Activated naive CD4-positive, alpha-beta T cell treated with anti-CD3 and anti-CD28 coated beads, Interleukin-2, amount 50 U/mL, for 24 hours (primary cell): ENCODE results near the gene SLFNL1.

Experiments
- H3K27ac Mint-ChIP-seq: one replicate; pipeline ENCODE4 v1.8.0; 2021; ENCODE audit warnings: mild to moderate bottlenecking, mixed read lengths
- H3K27me3 Mint-ChIP-seq: one replicate; pipeline ENCODE4 v1.8.0; 2021; ENCODE audit warnings: mixed read lengths
- H3K36me3 Mint-ChIP-seq: one replicate; pipeline ENCODE4 v1.8.0; 2021; ENCODE audit warnings: mixed read lengths
- H3K4me1 Mint-ChIP-seq: one replicate; pipeline ENCODE4 v1.8.0; 2021; ENCODE audit warnings: mixed read lengths
- H3K4me3 Mint-ChIP-seq: one replicate; pipeline ENCODE4 v1.8.0; 2021; ENCODE audit warnings: mild to moderate bottlenecking, mixed read lengths
- H3K9me3 Mint-ChIP-seq: one replicate; pipeline ENCODE4 v1.8.0; 2021; ENCODE audit warnings: mixed read lengths

Gene SLFNL1

GRCh38 chr1:41009466-41009865 lies 12.1 kb downstream of the SLFNL1 start:
- Mint-ChIP-seq H3K27me3 (no peaks in the 10 kb centered on the region), H3K4me3 (no peak overlapping the region), H3K9me3 (no peaks in the 10 kb centered on the region), H3K27ac (no peak overlapping the region), H3K4me1 (peaks cover 2% of the 10 kb centered on the region), H3K36me3 (peaks cover 27% of the 10 kb centered on the region)

DNA sequence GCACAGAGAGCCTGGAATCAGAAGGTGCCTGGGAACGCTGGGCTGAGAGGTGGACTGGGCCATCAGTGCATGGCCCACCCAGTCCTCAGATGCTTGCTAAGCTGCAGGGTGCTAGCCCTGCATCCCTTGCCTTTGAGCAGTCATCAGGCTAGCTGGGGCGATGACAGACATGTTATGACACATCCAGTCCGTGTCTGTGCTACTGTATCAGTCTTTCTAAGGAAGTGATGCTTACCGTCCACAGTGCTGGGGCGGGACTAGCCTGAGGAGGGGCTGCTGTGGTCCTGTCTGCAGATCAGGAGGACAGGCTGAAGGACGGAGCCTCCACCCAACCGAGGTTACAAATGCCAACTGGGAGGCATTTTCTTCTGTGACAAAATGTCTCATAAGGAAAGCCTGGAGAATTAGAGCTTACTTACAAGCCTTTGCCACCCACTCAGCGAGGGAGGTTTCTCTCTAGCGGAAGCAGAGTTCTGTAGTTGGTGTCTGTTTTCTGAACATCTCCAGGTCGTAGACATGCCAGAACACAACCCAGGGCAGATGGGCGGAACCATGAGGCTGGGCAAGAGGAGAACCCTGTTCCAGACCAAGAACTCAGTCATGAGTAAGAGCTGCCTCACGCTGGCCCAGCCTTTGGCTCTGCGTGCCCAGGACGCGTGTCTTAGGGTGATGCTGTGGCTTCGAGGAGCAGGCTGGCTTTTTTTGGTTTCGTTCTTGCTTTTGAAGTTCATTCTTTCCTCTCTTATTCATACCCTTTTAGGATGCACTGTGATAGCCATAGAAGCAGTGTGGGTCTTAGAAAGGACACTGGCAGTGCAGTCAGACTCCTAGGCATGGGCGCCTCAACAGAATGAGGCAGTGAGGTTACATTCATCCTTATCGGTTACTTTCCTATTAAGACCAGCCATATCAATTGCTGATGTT lies 14.3 kb downstream of the SLFNL1 start:
- no peaks in the 10 kb centered on the region for H3K9me3 Mint-ChIP-seq
- peak overlapping the region; percentile 17 for H3K27ac Mint-ChIP-seq
- H3K4me1 Mint-ChIP-seq, result peaks cover 18% of the 10 kb centered on the region

DNA sequence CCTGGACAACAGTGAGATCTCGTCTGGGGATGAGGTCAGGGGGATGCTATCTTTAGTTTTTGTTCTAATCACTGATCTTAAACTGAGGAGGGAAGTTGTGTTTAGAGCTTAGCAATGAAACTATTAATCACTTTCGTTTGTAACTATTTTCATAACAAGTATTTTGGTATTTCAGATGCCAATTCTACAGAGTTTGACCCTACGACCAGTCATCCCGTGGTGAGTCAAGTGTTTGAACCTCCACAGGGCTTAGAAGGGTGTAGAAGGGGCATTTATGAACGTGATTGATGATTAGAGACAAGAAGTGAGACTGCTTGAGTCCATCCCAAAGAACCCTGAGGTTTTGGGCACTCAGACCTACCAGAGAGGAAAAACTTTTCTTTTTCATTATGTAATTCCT lies 15.6 kb downstream of the SLFNL1 start:
- no peak overlapping the region for H3K4me3 Mint-ChIP-seq
- peaks cover 28% of the 10 kb centered on the region for H3K36me3 Mint-ChIP-seq
- H3K27me3 Mint-ChIP-seq, result no peaks in the 10 kb centered on the region
- H3K9me3 Mint-ChIP-seq, result no peaks in the 10 kb centered on the region
- H3K4me1 Mint-ChIP-seq, result peaks cover 22% of the 10 kb centered on the region
- H3K27ac Mint-ChIP-seq, result no peak overlapping the region

More for the DNA sequence above, 14.3 kb downstream of the SLFNL1 start:
- H3K36me3 Mint-ChIP-seq, result peaks cover 25% of the 10 kb centered on the region
- no peaks in the 10 kb centered on the region for H3K27me3 Mint-ChIP-seq
- no peak overlapping the region for H3K4me3 Mint-ChIP-seq

- Mint-ChIP-seq H3K4me1 (peaks cover 22% of the 10 kb centered on the region), H3K27ac (no peak overlapping the region), H3K9me3 (no peaks in the 10 kb centered on the region), H3K36me3 (peaks cover 28% of the 10 kb centered on the region), H3K27me3 (no peaks in the 10 kb centered on the region), H3K4me3 (no peak overlapping the region)
Observed at GRCh38 chr1:41003640-41004220, 17.8 kb downstream of the SLFNL1 start.

DNA sequence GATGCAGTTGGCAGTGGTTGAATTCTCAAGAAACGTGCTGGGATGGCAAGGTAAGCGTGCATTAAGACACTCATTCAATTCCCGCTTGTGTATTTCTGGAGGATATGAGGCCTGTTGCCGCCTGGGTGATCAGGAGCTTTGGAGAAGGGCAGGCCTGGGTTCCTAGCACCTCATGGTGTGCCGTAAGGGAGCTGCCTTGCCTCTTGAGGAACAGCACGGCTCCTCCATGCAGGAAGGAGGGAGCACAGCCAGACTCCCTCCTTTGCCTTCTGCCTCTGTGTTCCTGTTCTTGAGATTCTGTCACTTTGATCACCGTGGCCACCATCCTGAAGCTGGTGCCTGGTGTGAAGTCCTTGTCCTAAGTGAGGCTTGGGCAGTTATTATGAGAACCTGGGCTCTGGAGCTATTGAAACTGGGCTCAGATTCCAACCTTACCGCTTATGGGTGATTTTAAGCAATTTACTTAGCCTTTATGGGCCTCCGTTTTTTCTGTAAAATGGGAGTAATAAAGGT lies 18.3 kb downstream of the SLFNL1 start:
- H3K27me3 Mint-ChIP-seq, result no peaks in the 10 kb centered on the region
- no peaks in the 10 kb centered on the region for H3K9me3 Mint-ChIP-seq
- peaks cover 22% of the 10 kb centered on the region for H3K4me1 Mint-ChIP-seq
- peaks cover 27% of the 10 kb centered on the region for H3K36me3 Mint-ChIP-seq
- no peak overlapping the region for H3K27ac Mint-ChIP-seq
- peak overlapping the region; percentile 16 for H3K4me3 Mint-ChIP-seq

DNA sequence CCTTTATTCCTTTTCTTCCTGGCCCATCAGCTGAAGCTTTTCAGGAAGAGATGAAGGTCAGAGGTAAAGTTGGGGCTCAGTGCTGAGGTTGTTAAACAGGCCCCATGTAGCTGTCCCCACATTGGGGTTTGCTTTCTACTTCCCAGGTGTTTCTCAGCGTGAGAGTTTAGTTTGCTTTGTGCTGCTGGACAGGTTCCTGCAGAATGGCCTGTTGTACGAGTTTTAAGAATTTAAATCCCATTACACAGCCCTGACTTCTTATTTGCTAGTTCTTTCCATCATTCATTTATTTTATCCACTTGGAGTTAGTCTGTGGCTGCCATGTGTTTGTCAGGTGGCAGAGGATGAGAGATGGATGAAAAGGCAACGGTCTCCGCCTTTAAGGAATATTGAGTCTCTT lies 22.9 kb downstream of the SLFNL1 start:
- Mint-ChIP-seq H3K9me3 (no peaks in the 10 kb centered on the region), H3K4me3 (no peak overlapping the region), H3K27ac (no peak overlapping the region), H3K27me3 (no peaks in the 10 kb centered on the region), H3K36me3 (peaks cover 31% of the 10 kb centered on the region), H3K4me1 (peaks cover 19% of the 10 kb centered on the region)

DNA sequence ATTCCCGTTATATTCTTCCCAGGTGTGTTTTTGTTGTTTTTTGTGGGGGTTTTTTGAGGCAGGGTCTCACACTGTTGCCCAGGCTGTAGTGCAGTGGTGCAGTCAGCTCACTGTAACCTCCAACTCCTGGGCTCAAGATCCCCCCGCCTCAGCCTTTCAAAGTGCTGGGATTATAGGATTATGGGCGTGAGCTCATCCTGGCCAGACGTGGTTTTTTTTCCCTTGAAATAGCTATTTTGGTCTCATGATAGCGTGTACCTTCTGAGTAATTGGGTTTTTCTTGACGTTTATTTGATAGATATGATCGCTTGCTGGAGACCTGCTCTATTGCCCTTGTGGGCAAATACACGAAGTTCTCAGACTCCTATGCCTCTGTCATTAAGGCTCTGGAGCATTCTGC lies 24.4 kb downstream of the SLFNL1 start:
- peaks cover 27% of the 10 kb centered on the region for H3K36me3 Mint-ChIP-seq
- no peaks in the 10 kb centered on the region for H3K27me3 Mint-ChIP-seq
- H3K27ac Mint-ChIP-seq, result no peak overlapping the region
- peaks cover 6% of the 10 kb centered on the region for H3K4me1 Mint-ChIP-seq
- H3K4me3 Mint-ChIP-seq, result no peak overlapping the region
- no peaks in the 10 kb centered on the region for H3K9me3 Mint-ChIP-seq

- Mint-ChIP-seq H3K36me3 (peaks cover 58% of the 10 kb centered on the region), H3K4me1 (peaks cover 26% of the 10 kb centered on the region), H3K27ac (no peak overlapping the region), H3K9me3 (no peaks in the 10 kb centered on the region), H3K27me3 (no peaks in the 10 kb centered on the region), H3K4me3 (no peak overlapping the region)
Observed at GRCh38 chr1:40989066-40989465, 32.5 kb downstream of the SLFNL1 start.

DNA sequence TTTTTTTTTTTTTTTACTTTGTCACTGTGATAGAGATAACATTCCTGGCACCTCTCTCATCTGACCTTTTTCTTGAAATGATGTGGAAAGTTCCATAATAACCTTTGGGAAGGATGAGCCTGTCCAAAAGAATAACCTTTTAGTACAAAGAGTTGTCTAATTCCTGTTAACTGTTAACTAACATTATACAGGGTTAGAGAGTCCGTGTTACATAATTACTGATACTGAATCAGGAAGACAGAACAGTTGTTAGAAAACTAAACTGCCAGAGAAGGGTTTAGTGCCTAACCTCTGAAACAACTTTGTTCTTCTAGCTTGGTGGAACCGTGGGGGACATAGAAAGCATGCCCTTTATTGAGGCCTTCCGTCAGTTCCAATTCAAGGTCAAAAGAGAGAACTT lies 33.2 kb downstream of the SLFNL1 start:
- H3K27ac Mint-ChIP-seq, result peak overlapping the region; percentile 59
- peaks cover 62% of the 10 kb centered on the region for H3K36me3 Mint-ChIP-seq
- no peak overlapping the region for H3K4me3 Mint-ChIP-seq
- no peaks in the 10 kb centered on the region for H3K27me3 Mint-ChIP-seq
- H3K4me1 Mint-ChIP-seq, result peaks cover 34% of the 10 kb centered on the region
- H3K9me3 Mint-ChIP-seq, result no peaks in the 10 kb centered on the region

- peaks cover 40% of the 10 kb centered on the region for H3K4me1 Mint-ChIP-seq
- H3K9me3 Mint-ChIP-seq, result no peaks in the 10 kb centered on the region
- no peak overlapping the region for H3K27ac Mint-ChIP-seq
- no peaks in the 10 kb centered on the region for H3K27me3 Mint-ChIP-seq
- peaks cover 64% of the 10 kb centered on the region for H3K36me3 Mint-ChIP-seq
- H3K4me3 Mint-ChIP-seq, result no peak overlapping the region
Observed at GRCh38 chr1:40987439-40988276, 33.9 kb downstream of the SLFNL1 start.

DNA sequence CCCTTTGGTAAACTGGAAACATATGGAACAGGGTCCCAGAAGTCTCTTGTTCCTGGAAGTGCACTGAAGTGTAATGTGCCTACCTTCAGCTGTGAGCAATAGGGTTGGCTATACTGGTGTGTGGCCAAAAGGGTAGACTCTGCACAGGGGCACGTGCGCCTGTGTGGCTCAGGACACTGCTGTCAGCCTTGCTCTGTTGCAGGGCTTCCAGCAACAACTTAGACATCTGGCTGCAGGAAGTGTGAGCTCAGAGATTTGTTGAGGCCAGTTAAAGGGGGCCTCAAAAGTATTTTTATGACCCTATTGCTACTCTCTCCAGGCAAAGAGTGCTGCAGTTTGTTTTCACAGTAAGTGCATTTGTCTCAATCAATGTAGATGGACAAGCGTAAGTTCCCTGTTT lies 34.6 kb downstream of the SLFNL1 start:
- no peak overlapping the region for H3K27ac Mint-ChIP-seq
- no peaks in the 10 kb centered on the region for H3K9me3 Mint-ChIP-seq
- H3K4me1 Mint-ChIP-seq, result peaks cover 43% of the 10 kb centered on the region
- H3K27me3 Mint-ChIP-seq, result no peaks in the 10 kb centered on the region
- peaks cover 65% of the 10 kb centered on the region for H3K36me3 Mint-ChIP-seq
- H3K4me3 Mint-ChIP-seq, result no peak overlapping the region

- Mint-ChIP-seq H3K27ac (peak overlapping the region; percentile 84), H3K4me3 (peak overlapping the region; percentile 34)
Observed at GRCh38 chr1:40986328-40986783, 35.2 kb downstream of the SLFNL1 start.

DNA sequence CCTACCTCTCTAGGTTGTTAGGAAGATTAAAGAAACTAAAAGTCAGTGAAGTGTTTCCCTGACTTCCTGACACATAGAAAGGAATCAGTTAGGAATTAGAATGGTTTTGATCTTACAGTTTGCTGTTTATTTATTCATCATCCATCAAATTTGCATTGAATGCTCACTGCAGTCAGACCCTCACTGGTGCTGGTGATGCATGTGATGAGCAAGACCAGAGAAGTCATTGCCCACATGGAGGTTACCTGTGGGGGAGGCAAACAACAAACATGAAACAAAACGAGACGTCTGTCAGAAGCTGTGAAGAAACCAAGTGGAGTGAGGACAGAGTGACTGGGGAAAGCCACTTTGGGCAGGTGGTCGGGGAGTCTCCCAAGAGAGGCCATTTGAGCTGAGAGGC lies 35.6 kb downstream of the SLFNL1 start:
- Mint-ChIP-seq H3K36me3 (peaks cover 67% of the 10 kb centered on the region), H3K9me3 (no peaks in the 10 kb centered on the region), H3K4me3 (peak overlapping the region; percentile 34), H3K27me3 (no peaks in the 10 kb centered on the region), H3K4me1 (peaks cover 53% of the 10 kb centered on the region), H3K27ac (peak overlapping the region; percentile 87)

More at GRCh38 chr1:40986328-40986783, 35.2 kb downstream of the SLFNL1 start:
- Mint-ChIP-seq H3K9me3 (no peaks in the 10 kb centered on the region), H3K4me1 (peaks cover 49% of the 10 kb centered on the region), H3K27me3 (no peaks in the 10 kb centered on the region), H3K36me3 (peaks cover 66% of the 10 kb centered on the region)

DNA sequence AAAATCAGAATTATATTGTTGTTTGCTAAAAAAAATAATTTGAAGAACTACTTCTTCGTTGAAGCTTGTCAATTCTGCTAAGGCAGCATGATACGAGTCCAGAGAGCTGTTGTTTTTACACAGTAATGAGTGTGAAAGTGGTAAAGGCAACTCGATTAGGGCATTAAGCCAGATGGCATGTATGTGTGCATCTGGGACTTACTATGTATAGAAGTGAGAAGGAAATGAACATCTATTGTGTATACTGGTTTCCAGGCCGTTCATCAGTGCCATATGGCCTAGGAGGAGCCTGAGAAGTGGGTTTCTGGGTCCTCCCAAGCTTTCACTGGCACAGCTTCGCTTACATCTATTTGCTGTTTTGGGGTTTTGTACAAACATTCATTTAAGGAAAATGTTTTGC lies 36.4 kb downstream of the SLFNL1 start:
- Mint-ChIP-seq H3K4me1 (peaks cover 56% of the 10 kb centered on the region), H3K9me3 (no peaks in the 10 kb centered on the region), H3K36me3 (peaks cover 65% of the 10 kb centered on the region), H3K27ac (peak overlapping the region; percentile 87), H3K27me3 (no peaks in the 10 kb centered on the region), H3K4me3 (peak overlapping the region; percentile 34)

DNA sequence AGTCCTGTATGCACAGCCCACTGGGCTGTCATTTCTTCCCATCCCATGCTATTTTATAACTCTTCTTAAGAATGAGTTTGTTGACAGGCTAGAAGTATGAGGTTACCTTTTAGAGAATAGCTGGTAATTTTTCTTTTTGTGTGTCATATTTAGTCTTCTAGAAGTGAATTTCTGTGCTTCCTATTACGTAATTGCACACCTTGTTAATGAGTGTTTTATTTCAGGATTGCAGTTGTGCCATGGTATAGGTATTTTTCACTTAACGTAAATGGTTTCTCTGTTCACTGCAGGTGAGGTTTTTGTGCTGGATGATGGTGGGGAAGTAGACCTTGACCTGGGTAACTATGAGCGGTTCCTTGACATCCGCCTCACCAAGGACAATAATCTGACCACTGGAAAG lies 37.0 kb downstream of the SLFNL1 start:
- H3K4me1 Mint-ChIP-seq, result peaks cover 56% of the 10 kb centered on the region
- no peaks in the 10 kb centered on the region for H3K9me3 Mint-ChIP-seq
- H3K4me3 Mint-ChIP-seq, result peak overlapping the region; percentile 84
- H3K27me3 Mint-ChIP-seq, result no peaks in the 10 kb centered on the region
- H3K27ac Mint-ChIP-seq, result peak overlapping the region; percentile 94
- H3K36me3 Mint-ChIP-seq, result peaks cover 60% of the 10 kb centered on the region
